GM04504 (cell line): ENCODE results near the gene DIP2C.
A peak's percentile ranks its signal among the peaks of the same experiment; 100 is the strongest.

Experiments used
- DNase-seq: peaks from one replicate; pipeline ENCODE4 v3.0.0-alpha.2; 2012; ENCODE audit warnings: low read depth

The DIP2C gene

DNA sequence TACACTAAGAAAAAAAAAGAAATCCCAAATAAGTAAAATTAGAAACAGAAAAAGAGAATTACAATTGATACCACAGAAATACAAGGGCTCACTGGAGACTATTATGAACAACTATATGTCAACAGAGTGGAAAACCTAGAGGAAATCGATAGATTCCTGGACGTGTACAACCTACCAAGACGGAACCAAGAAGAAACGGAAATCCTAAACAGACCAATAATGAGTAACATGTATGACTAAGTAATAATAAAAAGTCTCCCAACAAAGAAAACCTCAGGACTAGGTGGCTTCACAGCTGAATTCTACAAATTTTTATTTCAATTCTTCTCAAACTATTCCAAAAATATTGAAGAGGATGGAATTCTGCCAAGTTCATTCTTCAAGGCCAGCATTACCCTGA lies 13.9 kb downstream of the DIP2C start:
- no peak for DNase-seq

DNA sequence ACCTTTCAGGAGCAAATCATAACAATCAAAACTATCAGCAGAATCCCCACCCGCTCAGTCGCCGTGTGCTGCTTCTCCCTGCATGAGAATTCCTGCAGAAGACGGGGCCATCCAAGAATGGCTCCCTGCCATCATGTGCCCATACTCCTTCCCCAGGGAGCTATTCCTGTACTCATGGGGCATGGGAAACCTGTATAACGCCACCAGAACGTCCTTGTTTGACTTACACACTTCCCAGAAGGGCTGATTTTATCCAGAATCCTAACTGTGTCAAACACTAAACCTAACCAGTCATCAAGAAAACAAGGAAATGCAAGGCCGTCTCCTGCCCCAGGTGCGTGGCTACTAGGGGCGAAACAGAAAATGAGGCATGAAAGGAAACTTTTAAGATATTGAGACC lies 16.0 kb downstream of the DIP2C start:
- DNase-seq: no peak

DNA sequence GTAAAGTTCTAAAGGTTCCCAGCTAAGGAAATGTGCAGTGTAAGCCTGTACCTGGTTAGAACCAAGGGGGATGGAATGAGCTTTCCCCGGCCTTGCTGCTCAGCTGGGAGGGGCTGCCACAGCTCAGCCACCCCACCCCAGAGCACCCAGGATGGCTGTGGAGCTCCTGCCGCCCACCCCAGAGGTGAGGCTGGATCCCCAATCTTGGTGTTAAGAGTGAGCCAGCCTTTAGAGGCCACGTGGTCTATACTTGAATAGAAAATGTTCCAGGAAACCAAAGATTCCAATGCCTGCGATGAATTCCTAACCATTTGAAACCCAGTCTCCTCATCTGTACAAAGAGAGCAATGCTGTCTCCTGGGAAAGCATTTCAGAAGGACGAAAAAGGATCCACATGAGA lies 16.5 kb downstream of the DIP2C start:
- DNase-seq: no peak

- DNase-seq: no peak
Observed at GRCh38 chr10:672203-672602, 17.3 kb downstream of the DIP2C start.

DNA sequence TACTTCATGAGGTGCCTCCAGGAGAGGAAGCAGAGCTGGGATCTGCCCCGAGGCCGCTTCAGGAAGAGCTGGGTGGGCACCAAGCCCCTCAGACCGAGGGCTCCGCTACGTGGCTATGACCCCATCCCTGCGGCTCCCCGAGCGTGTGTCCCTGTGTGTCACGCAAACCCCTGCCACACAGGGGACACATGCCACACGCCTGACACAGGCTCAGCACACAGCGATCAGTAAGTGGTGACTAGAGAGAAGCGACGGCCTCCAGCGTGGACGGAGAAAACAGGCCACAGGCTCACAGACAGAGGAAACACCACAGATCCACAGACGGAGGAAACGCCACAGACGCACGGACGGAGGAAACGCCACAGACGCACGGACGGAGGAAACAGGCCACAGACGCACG lies 18.5 kb downstream of the DIP2C start:
- DNase-seq: no peak

- no peak for DNase-seq
Observed at GRCh38 chr10:670038-670437, 19.4 kb downstream of the DIP2C start.

GRCh38 chr10:668786-669485 lies 20.5 kb downstream of the DIP2C start:
- no peak for DNase-seq

- DNase-seq: no peak
Observed at GRCh38 chr10:667602-668143, 21.8 kb downstream of the DIP2C start.

DNA sequence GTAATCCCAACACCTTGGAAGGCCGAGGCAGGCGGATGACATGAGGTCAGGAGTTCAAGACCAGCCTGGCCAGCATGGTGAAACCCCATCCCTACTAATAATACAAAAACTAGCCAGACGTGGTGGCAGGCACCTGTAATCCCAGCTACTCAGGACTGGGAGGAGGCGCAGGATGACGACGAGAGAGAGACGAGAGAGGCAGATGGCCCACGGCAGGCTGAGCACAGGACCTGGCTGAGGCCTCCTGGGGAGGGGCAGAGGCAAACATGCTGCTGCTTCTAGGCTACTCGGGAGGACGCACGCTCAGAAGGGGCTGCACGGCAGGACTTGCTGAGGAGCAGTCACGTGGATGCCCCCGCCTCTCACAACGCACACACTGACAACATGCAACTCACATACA lies 22.4 kb downstream of the DIP2C start:
- no peak for DNase-seq

DNA sequence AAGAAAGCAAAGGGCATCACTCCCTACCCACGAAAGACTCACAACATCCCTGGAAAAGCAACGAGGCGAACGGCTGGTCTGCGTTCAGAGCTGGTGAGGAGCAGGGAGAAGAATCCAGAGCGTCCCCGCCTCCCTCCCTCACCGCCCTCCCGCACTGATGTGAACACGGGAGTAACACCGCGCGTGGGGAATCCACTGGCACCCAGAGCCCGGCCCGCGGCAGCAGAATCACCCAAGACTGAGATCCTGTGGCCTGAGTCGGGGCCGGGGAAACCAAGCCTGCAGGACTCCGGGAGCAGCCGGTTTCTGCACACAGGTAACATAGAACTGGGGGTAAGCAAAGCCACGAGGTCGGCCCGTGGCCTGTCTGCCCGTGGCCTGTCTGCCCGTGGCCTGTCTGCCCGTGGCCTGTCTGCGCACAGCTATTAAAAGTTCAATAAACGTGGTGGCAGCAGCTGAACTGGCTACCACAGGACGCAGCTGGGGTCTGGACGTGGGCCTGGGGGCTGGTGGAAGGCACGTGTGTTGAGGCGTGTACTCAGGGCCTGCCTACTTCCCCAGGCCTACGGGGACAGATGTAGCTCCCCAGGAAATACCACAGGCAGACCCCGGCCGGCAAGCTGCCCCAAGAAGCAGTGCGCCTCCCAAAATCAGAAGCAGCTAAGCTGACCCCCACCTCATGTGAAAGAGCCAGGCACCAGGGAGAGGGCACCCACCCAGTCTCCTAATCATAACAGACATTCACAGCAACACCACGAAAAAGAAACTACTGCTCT lies 23.0 kb downstream of the DIP2C start:
- DNase-seq: no peak

DNA sequence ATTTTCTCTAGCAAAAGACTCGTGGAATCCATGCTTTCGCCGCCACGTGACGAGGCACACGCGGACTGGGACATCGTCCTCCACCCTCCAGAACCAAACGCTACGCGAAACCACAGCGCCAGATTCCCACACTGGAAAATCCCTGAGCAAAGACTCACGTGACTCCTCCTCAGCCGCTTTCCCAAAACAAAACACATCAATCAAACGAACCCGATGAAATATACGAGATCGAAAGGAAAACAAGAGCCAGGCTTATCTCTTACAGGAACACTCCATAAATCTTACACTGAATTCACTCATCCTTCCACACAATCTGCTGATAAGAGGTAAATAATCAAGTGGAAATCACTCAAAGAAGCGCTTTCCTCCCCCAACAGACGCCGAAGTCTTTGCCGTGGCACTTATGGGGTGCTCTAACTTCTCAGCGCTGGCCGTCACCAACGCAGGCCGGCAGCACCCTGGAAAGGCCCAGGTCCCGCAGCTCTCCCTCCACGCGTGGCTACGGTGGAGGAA lies 23.8 kb downstream of the DIP2C start:
- DNase-seq: no peak

GRCh38 chr10:664893-665292 lies 24.6 kb downstream of the DIP2C start:
- DNase-seq: no peak

GRCh38 chr10:664301-664700 lies 25.2 kb downstream of the DIP2C start:
- DNase-seq: no peak

DNA sequence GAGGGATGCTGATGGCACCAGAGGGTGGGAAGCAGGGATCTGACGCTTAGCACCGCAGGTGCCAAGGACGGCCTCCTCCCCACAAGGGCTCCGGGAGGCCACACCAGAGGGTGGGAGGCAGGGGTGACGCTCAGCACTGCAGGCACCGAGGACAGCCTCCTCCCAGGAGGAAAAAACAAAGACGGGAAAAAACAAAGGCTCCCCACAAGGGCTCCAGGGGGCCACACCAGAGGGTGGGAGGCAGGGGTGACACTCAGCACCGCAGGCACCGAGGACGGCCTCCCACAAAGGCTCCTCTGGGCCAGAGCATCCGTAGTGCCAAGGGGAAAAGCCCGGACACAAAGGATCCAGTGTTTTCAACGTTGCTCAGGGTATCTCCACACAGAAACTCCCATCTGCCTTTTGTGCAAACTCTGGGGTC lies 25.6 kb downstream of the DIP2C start:
- no peak for DNase-seq

DNA sequence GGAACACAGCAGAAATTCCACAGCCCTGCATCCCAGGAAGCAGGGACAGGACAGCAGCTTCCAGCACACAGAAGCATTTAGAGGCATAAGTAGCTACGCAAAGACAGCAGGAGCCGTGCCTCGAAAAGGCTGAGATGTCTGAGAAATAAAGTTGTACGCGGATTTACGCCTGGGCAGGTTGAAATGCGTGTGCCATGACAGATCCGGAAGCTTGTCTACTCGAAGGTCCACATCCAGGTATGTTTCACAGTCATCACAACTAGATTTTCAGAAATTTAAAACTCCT lies 26.1 kb downstream of the DIP2C start:
- DNase-seq: no peak

GRCh38 chr10:662686-663465 lies 26.6 kb downstream of the DIP2C start:
- DNase-seq: no peak

DNA sequence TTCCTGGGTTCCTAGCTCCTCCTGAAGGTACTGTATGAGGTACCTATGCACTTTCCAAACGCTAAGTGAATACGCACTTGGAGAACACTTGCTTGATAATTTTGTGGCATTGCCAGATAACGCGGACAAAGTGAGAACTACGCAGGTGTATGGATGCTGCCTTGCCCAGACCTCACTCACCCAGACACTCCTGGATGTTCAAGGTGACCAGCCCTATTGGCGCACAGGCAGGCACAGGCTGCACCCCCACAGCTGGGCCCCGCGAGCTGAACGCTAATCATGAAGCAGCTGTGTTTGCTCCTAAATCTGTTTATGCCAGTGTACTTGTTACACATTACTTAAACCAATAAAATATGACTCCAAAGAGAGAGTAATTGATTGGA lies 27.3 kb downstream of the DIP2C start:
- DNase-seq: no peak

DNA sequence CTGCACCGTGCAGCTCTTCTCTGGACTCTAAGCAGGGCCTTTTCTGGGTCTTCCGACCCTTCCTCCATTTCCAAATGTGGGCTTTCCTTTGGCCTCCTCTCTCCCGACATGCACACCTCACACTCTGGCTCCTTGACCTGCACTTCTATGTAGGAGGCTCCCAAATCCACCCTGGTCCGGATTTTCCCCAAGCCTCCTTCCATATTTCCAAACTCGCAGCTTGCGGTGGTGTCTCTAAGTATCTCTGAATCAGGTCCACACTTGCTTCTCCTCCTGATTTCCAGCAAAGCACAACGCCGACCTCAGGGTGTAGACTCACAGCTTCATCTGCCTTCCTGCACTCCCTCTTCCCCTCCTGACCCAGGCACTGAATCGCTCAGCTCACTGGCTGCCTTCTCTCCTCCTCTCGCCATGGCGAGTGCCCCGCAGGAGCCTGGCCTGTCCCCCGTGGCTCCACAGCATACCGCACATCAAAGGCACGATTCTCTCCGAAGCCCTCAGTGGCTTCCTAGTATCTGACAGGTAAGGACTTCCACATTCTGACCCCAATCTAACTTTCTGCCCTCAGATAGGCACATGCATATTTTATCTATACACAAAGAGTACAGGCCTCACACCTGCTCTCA lies 27.8 kb downstream of the DIP2C start:
- no peak for DNase-seq

GRCh38 chr10:660970-661596 lies 28.4 kb downstream of the DIP2C start:
- DNase-seq: no peak

- no peak for DNase-seq
Observed at GRCh38 chr10:660413-660969, 29.0 kb downstream of the DIP2C start.

- DNase-seq: peak; percentile 75
Observed at GRCh38 chr10:659688-660141, 29.8 kb downstream of the DIP2C start.
